CD4-positive, CD25-positive, alpha-beta regulatory T cell (primary cell): Measurements from ENCODE around the gene ACTA1. TPM values are rescaled to one million over a fixed set of nuclear protein-coding genes. Genes with fewer than 3 reads are reported as not detected.

ENCODE experiments used
- ATAC-seq, 2 donors: fragments of 150-1000 bp; cut with Tn5 transposase; one replicate each; pipeline ENCODE4 v1.10.0; 2021; ENCODE audit warnings: low read depth in 2 of 2, moderate number of reproducible peaks in 2 of 2, moderate library complexity in 1 of 2
- DNase-seq, 3 donors: peaks; one replicate each; pipeline versions ENCODE4 v3.0.0 to v3.0.0-alpha.2; 2012 to 2022; ENCODE audit warnings: mixed read lengths in 1 of 3
- H3K27ac ChIP-seq: one replicate; pipeline ENCODE4 v1.7.0; 2013; ENCODE audit warnings: mild to moderate bottlenecking, low read length; ENCODE audit not compliant: insufficient read depth, poor library complexity, severe bottlenecking
- H3K27me3 ChIP-seq: one replicate; pipeline ENCODE4 v1.7.0; 2013; ENCODE audit warnings: low read length; ENCODE audit not compliant: control insufficient read depth, insufficient read depth
- H3K36me3 ChIP-seq: one replicate; pipeline ENCODE4 v1.7.0; 2013; ENCODE audit warnings: mild to moderate bottlenecking, low read length, moderate library complexity; ENCODE audit not compliant: control insufficient read depth, insufficient read depth
- H3K4me1 ChIP-seq: 2 replicates; pipeline ENCODE4 v1.7.0; 2013; ENCODE audit warnings: mild to moderate bottlenecking, low read length; ENCODE audit not compliant: insufficient read depth, control insufficient read depth, poor library complexity, severe bottlenecking
- H3K4me3 ChIP-seq: one replicate; pipeline ENCODE4 v1.7.0; 2013; ENCODE audit warnings: low read depth, mild to moderate bottlenecking, low read length, moderate library complexity
- H3K9me3 ChIP-seq, 2 experiments: 1 replicate in 1 of 2; 2 replicates in 1 of 2; pipeline ENCODE4 v1.7.0; 2013; ENCODE audit warnings: low read length in 2 of 2, mild to moderate bottlenecking in 1 of 2, moderate library complexity in 1 of 2; ENCODE audit not compliant: control insufficient read depth in 2 of 2
- H3K27ac Mint-ChIP-seq, 3 donors: one replicate each; pipeline ENCODE4 v1.8.0; 2020 to 2022; ENCODE audit warnings: mild to moderate bottlenecking in 3 of 3, mixed read lengths in 3 of 3, moderate library complexity in 2 of 3
- H3K27me3 Mint-ChIP-seq: one replicate; pipeline ENCODE4 v1.8.0; 2022; ENCODE audit warnings: mild to moderate bottlenecking, mixed read lengths
- H3K36me3 Mint-ChIP-seq: one replicate; pipeline ENCODE4 v1.8.0; 2020; ENCODE audit warnings: mixed read lengths
- H3K4me1 Mint-ChIP-seq, 4 donors: one replicate each; pipeline ENCODE4 v1.8.0; 2020 to 2022; ENCODE audit warnings: mixed read lengths in 4 of 4, mild to moderate bottlenecking in 1 of 4
- H3K4me3 Mint-ChIP-seq, 4 donors: one replicate each; pipeline ENCODE4 v1.8.0; 2020 to 2022; ENCODE audit warnings: mild to moderate bottlenecking in 4 of 4, mixed read lengths in 4 of 4, moderate library complexity in 3 of 4
- H3K9me3 Mint-ChIP-seq, 7 donors: one replicate each; pipeline ENCODE4 v1.8.0; 2020 to 2022; ENCODE audit warnings: mixed read lengths in 7 of 7, mild to moderate bottlenecking in 3 of 7, moderate library complexity in 2 of 7
- polyA plus RNA-seq, 4 donors: library from polyadenylated mRNA; unstranded; fragments of 300-500 nt; fragmentation: Illumina TruSeq; gene quantifications; one replicate each; pipeline ENCODE4 v1.2.3, GENCODE V29; 2021
- total RNA-seq: library from RNA; stranded (reverse); gene quantifications from one replicate; pipeline ENCODE4 v1.2.3, GENCODE V29; 2022

ACTA1 gene
- total and polyA plus RNA-seq, 5 donors from 2014 or later = not detected

- H3K4me1 Mint-ChIP-seq = peaks cover 0 to 5% (median 2%) of the 10 kb centered on the region in 4 donors
- Histone ChIP-seq H3K27ac (no peak overlapping the region), H3K27me3 (no peaks in the 10 kb centered on the region), H3K4me1 (no peaks in the 10 kb centered on the region), H3K36me3 (peaks cover 80% of the 10 kb centered on the region), H3K4me3 (no peak overlapping the region), H3K9me3 (no peaks in the 10 kb centered on the region)
- H3K27me3 Mint-ChIP-seq = no peaks in the 10 kb centered on the region
- H3K36me3 Mint-ChIP-seq = peaks cover 61% of the 10 kb centered on the region
- H3K4me3 Mint-ChIP-seq = no peak overlapping the region
- H3K9me3 Mint-ChIP-seq = no peaks in the 10 kb centered on the region
- DNase-seq = no peak
- no peak overlapping the region for H3K27ac Mint-ChIP-seq
- ATAC-seq = no peak
Measured at GRCh38 chr1:229471175-229471574, 37.3 kb upstream of the ACTA1 start.

GRCh38 chr1:229470406-229471043 lies 36.6 kb upstream of the ACTA1 start:
- H3K4me1 Mint-ChIP-seq = peaks cover 0 to 5% (median 2%) of the 10 kb centered on the region in 4 donors
- no peak for DNase-seq
- no peaks in the 10 kb centered on the region for H3K9me3 ChIP-seq
- H3K4me3 Mint-ChIP-seq = no peak overlapping the region
- no peak overlapping the region for H3K27ac ChIP-seq
- no peaks in the 10 kb centered on the region for H3K27me3 Mint-ChIP-seq
- no peak overlapping the region for H3K4me3 ChIP-seq
- no peak for ATAC-seq
- H3K27me3 ChIP-seq = no peaks in the 10 kb centered on the region
- no peaks in the 10 kb centered on the region for H3K4me1 ChIP-seq
- no peak overlapping the region for H3K27ac Mint-ChIP-seq
- H3K36me3 ChIP-seq = peaks cover 85% of the 10 kb centered on the region
- peaks cover 64% of the 10 kb centered on the region for H3K36me3 Mint-ChIP-seq
- no peaks in the 10 kb centered on the region for H3K9me3 Mint-ChIP-seq

GRCh38 chr1:229466887-229467286 lies 33.0 kb upstream of the ACTA1 start:
- Histone ChIP-seq H3K36me3 (peaks cover 94% of the 10 kb centered on the region), H3K9me3 (no peaks in the 10 kb centered on the region), H3K4me3 (no peak overlapping the region), H3K27me3 (no peaks in the 10 kb centered on the region), H3K27ac (no peak overlapping the region), H3K4me1 (no peaks in the 10 kb centered on the region)
- DNase-seq = no peak
- Mint-ChIP-seq H3K36me3 (peaks cover 73% of the 10 kb centered on the region), H3K9me3 (no peaks in the 10 kb centered on the region), H3K27ac (peak overlapping the region in 1 of 3 donors; percentile 7), H3K4me1 (peaks cover 0 to 5% (median 2%) of the 10 kb centered on the region in 4 donors), H3K4me3 (no peak overlapping the region), H3K27me3 (no peaks in the 10 kb centered on the region)
- no peak for ATAC-seq

GRCh38 chr1:229464672-229465071 lies 30.8 kb upstream of the ACTA1 start:
- no peak overlapping the region for H3K27ac Mint-ChIP-seq
- H3K4me3 Mint-ChIP-seq = no peak overlapping the region
- H3K27ac ChIP-seq = no peak overlapping the region
- H3K27me3 ChIP-seq = no peaks in the 10 kb centered on the region
- peaks cover 0 to 5% (median 2%) of the 10 kb centered on the region in 4 donors for H3K4me1 Mint-ChIP-seq
- H3K9me3 Mint-ChIP-seq = no peaks in the 10 kb centered on the region
- no peak overlapping the region for H3K4me3 ChIP-seq
- peaks cover 62% of the 10 kb centered on the region for H3K36me3 Mint-ChIP-seq
- no peaks in the 10 kb centered on the region for H3K4me1 ChIP-seq
- ATAC-seq = no peak
- peaks cover 95% of the 10 kb centered on the region for H3K36me3 ChIP-seq
- no peak for DNase-seq
- H3K27me3 Mint-ChIP-seq = no peaks in the 10 kb centered on the region
- H3K9me3 ChIP-seq = no peaks in the 10 kb centered on the region

DNA sequence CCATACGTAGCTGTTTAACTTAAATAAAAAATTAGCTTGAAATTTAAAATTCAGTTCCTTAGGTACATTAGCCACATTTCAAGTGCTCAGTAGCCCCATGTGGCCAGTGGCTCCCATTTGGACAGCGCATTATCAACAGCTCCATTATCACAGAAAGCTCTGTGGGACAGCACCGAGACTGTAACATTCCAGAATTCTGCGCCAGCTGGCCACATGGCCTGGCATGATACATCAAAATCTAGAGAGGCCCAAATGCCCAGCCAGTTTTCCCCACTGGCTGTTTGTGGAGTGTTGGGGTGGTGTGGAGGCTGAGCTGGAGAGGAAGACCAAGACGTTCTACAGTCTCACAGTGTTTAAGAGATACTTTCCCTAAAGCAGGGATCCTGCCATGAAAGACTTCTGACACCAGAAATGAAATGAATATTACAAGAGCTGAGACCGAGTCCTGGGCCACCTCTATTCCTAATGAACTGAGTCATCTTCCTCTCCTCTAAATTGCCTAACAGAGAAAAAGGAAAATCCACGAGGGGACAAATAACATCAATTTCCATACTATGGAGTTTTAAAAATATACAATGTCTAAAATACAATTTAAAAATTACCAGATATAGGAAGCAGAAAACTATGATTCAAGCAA lies 27.3 kb upstream of the ACTA1 start:
- DNase-seq = no peak
- Histone ChIP-seq H3K4me1 (no peaks in the 10 kb centered on the region), H3K9me3 (no peaks in the 10 kb centered on the region), H3K27ac (no peak overlapping the region), H3K36me3 (peaks cover 90% of the 10 kb centered on the region), H3K4me3 (no peak overlapping the region), H3K27me3 (no peaks in the 10 kb centered on the region)
- Mint-ChIP-seq H3K4me1 (peaks cover 0 to 4% (median 0%) of the 10 kb centered on the region in 4 donors), H3K9me3 (no peaks in the 10 kb centered on the region), H3K36me3 (peaks cover 65% of the 10 kb centered on the region), H3K27ac (no peak overlapping the region), H3K27me3 (no peaks in the 10 kb centered on the region), H3K4me3 (no peak overlapping the region)
- ATAC-seq = no peak

- Histone ChIP-seq H3K27me3 (no peaks in the 10 kb centered on the region), H3K9me3 (no peaks in the 10 kb centered on the region), H3K4me1 (no peaks in the 10 kb centered on the region), H3K27ac (no peak overlapping the region), H3K36me3 (peaks cover 84% of the 10 kb centered on the region), H3K4me3 (no peak overlapping the region)
- no peak for ATAC-seq
- H3K4me1 Mint-ChIP-seq = peaks cover 0 to 4% (median 0%) of the 10 kb centered on the region in 4 donors
- H3K4me3 Mint-ChIP-seq = no peak overlapping the region
- H3K36me3 Mint-ChIP-seq = peaks cover 54% of the 10 kb centered on the region
- no peaks in the 10 kb centered on the region for H3K9me3 Mint-ChIP-seq
- no peak overlapping the region for H3K27ac Mint-ChIP-seq
- DNase-seq = no peak
- H3K27me3 Mint-ChIP-seq = no peaks in the 10 kb centered on the region
Measured at GRCh38 chr1:229459815-229460214, 25.9 kb upstream of the ACTA1 start.

DNA sequence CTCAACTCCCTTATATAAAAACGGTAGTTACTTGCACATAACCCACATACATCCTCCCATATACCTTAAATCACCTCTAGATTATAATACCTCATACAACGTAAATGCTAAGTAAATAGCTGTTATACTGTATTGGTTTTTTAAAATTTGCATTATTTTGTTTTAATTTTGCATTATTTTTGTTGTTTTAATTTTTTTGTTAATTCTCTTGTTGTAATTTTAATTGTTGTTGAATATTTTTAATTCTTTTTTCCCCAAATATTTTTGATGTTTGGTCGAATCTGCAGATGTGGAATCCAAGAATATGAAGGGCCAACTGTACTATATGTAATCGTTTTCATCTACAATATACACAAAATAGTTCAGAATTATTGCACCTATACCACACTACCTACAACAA lies 23.5 kb upstream of the ACTA1 start:
- H3K27ac Mint-ChIP-seq = no peak overlapping the region
- H3K36me3 Mint-ChIP-seq = peaks cover 38% of the 10 kb centered on the region
- no peaks in the 10 kb centered on the region for H3K27me3 ChIP-seq
- peaks cover 70% of the 10 kb centered on the region for H3K36me3 ChIP-seq
- no peak for DNase-seq
- H3K4me1 Mint-ChIP-seq = peaks cover 0 to 4% (median 0%) of the 10 kb centered on the region in 4 donors
- H3K27ac ChIP-seq = no peak overlapping the region
- H3K4me3 ChIP-seq = no peak overlapping the region
- no peaks in the 10 kb centered on the region for H3K27me3 Mint-ChIP-seq
- no peaks in the 10 kb centered on the region for H3K9me3 ChIP-seq
- H3K9me3 Mint-ChIP-seq = no peaks in the 10 kb centered on the region
- H3K4me3 Mint-ChIP-seq = no peak overlapping the region
- H3K4me1 ChIP-seq = no peaks in the 10 kb centered on the region
- no peak for ATAC-seq

DNA sequence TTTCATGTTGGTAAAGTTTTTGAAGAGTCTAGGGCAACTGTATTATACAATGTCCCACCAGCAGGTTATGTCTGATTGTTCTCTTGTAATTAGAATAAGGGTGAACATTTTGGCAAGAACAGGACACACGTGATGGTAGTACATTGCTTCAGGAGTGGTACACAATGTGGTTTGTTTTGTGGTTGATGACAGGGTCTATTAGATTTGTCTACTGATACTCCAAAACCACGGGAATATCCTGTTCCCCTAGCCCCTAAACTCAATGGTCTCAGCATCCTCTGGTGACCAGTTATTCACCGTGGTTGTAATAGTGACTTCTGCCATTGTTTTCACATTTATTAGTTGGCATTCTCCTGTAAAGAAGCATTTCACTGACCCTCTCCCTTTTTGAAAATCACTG lies 22.1 kb upstream of the ACTA1 start:
- H3K4me3 Mint-ChIP-seq = no peak overlapping the region
- no peaks in the 10 kb centered on the region for H3K9me3 Mint-ChIP-seq
- DNase-seq = no peak
- no peaks in the 10 kb centered on the region for H3K27me3 Mint-ChIP-seq
- Histone ChIP-seq H3K27ac (no peak overlapping the region), H3K27me3 (no peaks in the 10 kb centered on the region), H3K4me3 (no peak overlapping the region), H3K9me3 (no peaks in the 10 kb centered on the region), H3K4me1 (no peaks in the 10 kb centered on the region), H3K36me3 (peaks cover 72% of the 10 kb centered on the region)
- H3K4me1 Mint-ChIP-seq = peaks cover 0 to 4% (median 0%) of the 10 kb centered on the region in 4 donors
- no peak overlapping the region for H3K27ac Mint-ChIP-seq
- no peak for ATAC-seq
- H3K36me3 Mint-ChIP-seq = peaks cover 36% of the 10 kb centered on the region
